T47D (cell line): Measurements from ENCODE around the gene DUSP1.

Source experiments
- DNase-seq, 2 experiments: peaks; one replicate each; pipeline versions ENCODE4 v3.0.0 to v3.0.0-alpha.2; 2011 to 2012; ENCODE audit warnings: low read depth in 1 of 2, low spot score in 1 of 2
- JUND ChIP-seq: IDR thresholded peaks from 2 replicates; pipeline ENCODE4 v1.6.1; 2012; ENCODE audit warnings: low read depth
- in situ Hi-C: cut with HindIII; loops from 2 replicates; pipeline ENCODE4 v1.10.0; 2016; ENCODE audit warnings: low sequenced_read_pairs, low pct_unique_long_range_greater_than_20kb

Gene DUSP1

GRCh38 chr5:172805736-172806255 is 34.8 kb upstream of the DUSP1 start:
- in situ Hi-C loops: no loop called here
- no peak for DNase-seq
- no peak for TF ChIP-seq JUND

DNA sequence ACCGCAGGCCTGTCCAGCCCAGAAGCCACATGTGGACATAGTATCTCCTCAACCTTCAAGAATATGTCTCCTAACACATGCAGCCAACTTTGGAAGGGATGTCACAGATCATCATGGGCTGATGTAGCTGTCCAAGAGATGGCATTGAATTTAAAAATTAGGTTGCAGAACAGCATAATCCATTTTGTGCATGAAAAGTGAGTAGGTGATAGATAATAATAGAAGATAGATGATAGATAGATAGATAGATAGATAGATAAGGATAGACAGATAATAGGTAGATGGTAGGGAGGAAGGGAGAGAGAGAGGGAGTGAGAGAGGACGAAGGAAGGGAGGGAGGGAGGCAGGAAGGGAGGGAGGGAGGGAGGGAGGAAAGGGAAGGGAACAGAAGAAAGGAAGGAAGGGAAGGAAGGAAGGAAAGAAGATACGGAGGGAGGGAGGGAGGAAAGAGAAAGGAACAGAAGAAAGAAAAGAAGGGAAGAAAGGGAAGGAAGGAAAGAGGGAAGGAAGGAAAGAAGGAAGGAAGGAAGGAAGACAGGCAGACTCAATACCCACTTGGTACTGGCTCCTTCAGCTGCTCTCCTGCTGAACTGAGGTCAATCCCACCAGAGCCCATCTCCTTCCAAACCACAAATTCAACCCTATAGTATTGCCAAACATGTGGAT is 34.2 kb upstream of the DUSP1 start:
- no peak for TF ChIP-seq JUND
- DNase-seq: no peak
- in situ Hi-C loops: no loop called here

- in situ Hi-C loops: no loop called here
- no peak for TF ChIP-seq JUND
- DNase-seq: no peak
Observed at GRCh38 chr5:172802567-172803176, 31.7 kb upstream of the DUSP1 start.

GRCh38 chr5:172802112-172802511 is 31.1 kb upstream of the DUSP1 start:
- no peak for TF ChIP-seq JUND
- in situ Hi-C loops: no loop called here
- DNase-seq: peak in 1 of 2 experiments; percentile 14

- in situ Hi-C loops: no loop called here
Observed at GRCh38 chr5:172801179-172801671, 30.2 kb upstream of the DUSP1 start.

DNA sequence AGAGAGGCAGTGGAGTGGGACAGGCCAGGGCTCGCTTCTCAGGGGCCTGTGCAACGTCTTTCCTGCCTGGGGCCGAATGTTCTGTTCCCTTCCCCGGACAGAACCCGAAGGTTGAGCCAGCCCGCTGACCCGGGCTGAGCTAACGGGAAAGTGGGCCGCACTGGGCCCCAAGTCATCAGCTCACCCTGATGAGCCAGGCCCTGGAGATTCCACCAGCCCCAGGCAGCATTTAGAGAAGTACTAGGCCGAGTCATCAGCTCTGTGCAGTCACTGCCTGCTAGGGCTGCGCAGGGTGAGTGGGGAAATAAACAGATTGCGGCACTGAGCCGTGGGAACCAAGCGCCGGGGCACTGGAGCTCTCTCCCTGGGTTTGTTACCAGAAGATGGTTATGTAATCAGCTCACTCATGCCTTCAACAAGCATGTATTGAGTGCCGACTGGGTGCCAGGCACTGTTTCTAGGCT is 29.1 kb upstream of the DUSP1 start:
- no peak for TF ChIP-seq JUND
- no peak for DNase-seq
- in situ Hi-C loops: no loop called here

More at GRCh38 chr5:172801179-172801671, 30.2 kb upstream of the DUSP1 start:
- TF ChIP-seq JUND: no peak
- no peak for DNase-seq

GRCh38 chr5:172799416-172799815 is 28.4 kb upstream of the DUSP1 start:
- in situ Hi-C loops: no loop called here
- no peak for DNase-seq
- no peak for TF ChIP-seq JUND

DNA sequence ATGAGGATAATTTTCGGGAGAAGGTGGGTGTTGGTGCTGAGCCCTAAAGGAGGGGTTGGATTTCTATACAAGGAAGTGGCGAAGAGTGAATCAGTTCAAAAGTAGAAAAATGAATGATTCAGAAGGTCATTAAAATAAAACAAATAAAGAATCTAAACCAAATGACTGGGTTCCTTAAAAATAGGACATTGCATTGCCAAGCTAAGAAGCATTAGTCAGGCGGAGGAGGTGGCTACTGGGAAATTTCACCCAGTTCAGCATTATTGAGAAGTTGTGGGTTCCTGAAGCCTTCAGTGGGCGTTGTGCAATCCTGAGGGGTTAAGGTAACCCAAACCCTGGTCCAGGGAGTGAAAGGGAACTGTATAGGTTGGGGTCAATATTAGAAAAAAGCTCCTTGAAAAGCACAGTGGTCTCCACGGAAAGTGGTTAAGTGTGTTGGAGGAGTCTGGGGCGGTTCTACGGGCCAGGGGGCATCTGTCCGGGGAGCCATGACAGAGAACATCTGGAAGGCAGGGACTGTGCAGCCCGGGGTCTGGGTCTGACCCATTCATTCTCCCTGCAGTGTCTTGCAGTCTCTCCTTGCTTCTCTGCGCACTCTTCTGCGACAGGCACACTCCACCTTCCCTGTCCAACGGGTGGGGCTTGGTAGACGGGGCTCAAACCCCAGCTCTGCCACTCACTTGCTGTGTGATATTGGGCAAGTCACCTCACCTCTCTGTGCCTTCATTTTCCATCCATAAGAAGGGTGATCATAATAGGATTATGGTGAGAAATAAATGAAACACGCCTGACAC is 27.6 kb upstream of the DUSP1 start:
- TF ChIP-seq JUND: no peak
- in situ Hi-C loops: no loop called here
- DNase-seq: no peak

DNA sequence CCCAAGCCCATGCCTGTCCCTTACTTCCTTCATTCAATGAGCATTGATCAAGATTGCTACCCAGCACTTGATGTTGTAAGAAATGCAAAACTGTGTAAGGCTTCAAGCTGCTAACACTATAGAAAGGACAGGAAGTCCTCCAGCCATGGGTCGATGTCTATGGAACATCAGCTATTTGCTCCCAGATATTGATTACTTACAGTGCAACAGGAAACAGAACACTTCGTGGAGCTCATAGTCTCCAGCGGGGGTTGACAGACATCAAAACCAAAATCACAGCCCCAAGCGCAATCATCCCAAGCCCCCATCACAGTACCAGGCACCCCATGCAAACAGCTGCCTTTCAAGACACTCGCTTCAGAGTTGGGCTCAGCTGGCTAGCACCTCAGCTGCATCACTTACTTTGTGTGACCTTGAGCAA is 26.8 kb upstream of the DUSP1 start:
- no peak for TF ChIP-seq JUND
- DNase-seq: no peak
- in situ Hi-C loops: no loop called here

GRCh38 chr5:172796306-172796705 is 25.3 kb upstream of the DUSP1 start:
- in situ Hi-C loops: no loop called here
- DNase-seq: no peak
- no peak for TF ChIP-seq JUND

- DNase-seq: no peak
- in situ Hi-C loops: no loop called here
- no peak for TF ChIP-seq JUND
Observed at GRCh38 chr5:172795318-172795977, 24.5 kb upstream of the DUSP1 start.

- TF ChIP-seq JUND: no peak
- no peak for DNase-seq
- in situ Hi-C loops: no loop called here
Observed at GRCh38 chr5:172793577-172794488, 22.8 kb upstream of the DUSP1 start.
